Hematopoietic multipotent progenitor cell treated with erythropoietin and hydrocortisone succinate and interleukin-3 and kit ligand, for 4 days (in vitro differentiated cells): ENCODE data around the gene SERPINB6.
"Not testable (repeated sequence)": the region's sequence is repeated elsewhere in the genome, so short reads cannot be mapped to it uniquely, and the experiment has no call there.

ENCODE experiments used
- DNase-seq: peaks from one replicate; pipeline ENCODE4 v3.0.0-alpha.2; 2015

The SERPINB6 gene

DNA sequence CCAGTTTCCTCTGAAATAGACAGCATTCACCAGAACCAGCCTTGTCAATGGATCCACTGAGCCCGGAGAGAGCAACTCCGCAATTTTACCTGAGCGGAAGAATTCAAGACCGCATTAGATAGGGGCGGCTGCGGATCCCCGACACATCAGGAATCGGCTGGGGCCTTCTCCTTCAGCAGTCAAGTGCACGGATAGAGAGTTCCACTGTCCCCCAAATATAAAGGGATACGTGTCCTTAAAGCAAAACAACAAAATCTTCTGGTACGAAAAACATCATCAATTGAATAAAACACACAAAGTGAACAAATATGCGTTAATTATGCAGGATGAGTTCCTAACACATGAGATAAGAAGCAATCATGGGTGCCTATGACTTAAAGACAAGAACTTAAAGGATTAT, 18.3 kb downstream of the SERPINB6 start:
- no peak for DNase-seq

DNA sequence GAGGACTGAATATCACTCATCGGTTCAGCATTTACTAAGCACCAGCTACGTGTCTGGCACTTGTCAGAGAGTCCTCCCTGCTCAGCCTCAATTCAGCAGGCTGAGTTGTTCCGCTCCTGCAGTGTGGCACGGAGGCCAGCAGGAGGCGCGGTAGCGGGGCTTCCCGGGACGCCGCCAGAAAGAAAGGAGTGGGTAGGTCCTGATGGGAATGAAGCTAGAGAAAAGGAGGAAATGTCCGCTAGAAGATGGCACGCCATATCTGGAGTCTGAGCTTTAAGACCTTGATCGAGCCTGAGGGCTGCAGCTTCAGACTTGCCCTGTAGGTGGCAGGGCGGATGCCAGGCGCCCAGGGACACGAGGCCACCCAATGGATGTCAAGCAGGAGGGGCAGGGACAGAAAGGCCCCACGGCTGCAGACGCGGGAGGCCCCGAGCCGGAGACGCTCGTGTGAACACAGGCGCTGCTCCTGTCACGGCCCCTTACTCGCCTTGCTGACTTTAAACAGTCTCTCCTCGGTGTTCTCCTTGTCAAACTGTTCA, 18.7 kb downstream of the SERPINB6 start:
- peak; percentile 90 for DNase-seq

DNA sequence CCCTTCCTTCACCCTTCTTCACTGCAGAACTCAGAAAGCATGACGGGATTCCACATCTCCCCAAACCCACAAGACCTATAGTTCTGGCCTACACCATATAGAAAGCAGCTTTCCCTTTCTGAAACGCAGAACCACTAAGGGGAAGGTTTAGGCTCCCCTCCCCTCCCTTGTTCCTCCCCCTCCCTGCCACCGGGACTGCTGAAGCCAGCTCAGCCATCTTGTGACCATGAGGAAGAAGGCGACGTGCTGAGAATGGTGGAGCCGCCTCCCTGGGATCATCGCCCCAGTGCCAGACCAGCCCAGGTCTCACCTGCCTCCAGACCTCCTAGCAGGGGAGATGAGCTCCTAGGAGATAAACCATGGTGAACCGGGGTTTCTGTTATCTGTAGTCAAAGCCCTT, 19.6 kb downstream of the SERPINB6 start:
- DNase-seq = peak; percentile 70

DNA sequence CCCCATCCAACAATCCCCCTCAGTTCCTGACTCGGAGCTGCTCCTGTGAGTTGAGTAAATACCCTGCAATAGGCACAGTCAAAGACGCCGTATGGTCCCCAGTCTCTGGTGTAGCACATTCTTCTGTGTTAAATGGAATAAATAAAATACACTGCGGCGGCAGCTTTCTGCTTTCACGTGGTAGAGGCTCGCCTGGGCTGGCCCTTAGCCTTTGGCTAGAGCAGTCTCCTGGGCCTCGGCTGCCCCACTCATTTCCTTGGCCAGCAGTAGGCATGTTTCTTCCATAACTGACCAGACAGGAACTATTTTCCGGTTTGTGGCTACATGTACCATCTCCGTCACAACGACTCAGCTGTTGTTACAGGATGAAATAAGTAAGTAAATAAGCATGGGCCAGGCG, 20.7 kb downstream of the SERPINB6 start:
- no peak for DNase-seq

DNA sequence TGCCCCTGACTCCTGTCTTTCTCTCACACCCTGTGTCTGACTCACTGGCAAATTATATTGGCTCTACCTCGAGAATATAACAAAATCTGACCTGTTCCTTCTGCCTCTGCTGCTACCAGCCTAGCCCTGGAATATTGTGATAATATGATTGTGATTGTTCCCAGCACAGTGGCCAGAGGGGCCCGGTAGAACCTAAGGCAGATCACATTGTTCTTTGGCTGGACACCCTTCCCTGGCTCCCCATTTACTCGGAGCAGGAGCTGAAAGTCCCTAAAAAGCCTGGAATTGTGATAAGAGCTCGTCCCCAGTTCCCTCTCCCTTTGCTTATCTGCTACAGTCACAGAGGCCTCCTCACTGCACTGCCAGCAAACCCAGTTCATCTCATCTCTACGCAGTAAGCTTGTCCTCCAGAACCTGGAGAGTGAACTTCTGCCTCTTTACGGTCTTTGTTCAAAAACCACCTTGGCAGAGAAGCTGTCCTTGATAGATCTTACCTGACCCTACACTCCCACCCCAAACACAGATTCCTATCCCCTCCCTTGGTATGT, 21.8 kb downstream of the SERPINB6 start:
- DNase-seq = no peak

DNA sequence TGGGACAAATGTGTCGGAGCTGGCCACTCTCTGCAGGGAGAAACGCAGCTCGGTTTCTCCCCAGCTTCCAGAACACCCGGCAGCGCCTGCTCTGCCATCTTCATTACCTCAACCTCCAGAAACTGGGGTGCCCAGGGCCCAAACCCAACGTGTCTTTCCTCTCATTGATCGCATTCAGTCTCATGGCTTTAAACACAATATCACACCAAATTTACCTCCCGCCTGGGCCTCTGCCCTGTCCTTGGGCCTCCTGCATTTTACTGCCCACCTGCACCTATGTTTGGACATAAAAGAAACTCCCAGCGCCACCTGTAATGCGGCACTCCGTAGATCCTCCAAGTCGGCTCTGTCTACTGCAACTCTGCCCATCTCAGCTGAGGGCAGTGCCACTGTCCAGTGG, 22.2 kb downstream of the SERPINB6 start:
- DNase-seq = no peak

DNA sequence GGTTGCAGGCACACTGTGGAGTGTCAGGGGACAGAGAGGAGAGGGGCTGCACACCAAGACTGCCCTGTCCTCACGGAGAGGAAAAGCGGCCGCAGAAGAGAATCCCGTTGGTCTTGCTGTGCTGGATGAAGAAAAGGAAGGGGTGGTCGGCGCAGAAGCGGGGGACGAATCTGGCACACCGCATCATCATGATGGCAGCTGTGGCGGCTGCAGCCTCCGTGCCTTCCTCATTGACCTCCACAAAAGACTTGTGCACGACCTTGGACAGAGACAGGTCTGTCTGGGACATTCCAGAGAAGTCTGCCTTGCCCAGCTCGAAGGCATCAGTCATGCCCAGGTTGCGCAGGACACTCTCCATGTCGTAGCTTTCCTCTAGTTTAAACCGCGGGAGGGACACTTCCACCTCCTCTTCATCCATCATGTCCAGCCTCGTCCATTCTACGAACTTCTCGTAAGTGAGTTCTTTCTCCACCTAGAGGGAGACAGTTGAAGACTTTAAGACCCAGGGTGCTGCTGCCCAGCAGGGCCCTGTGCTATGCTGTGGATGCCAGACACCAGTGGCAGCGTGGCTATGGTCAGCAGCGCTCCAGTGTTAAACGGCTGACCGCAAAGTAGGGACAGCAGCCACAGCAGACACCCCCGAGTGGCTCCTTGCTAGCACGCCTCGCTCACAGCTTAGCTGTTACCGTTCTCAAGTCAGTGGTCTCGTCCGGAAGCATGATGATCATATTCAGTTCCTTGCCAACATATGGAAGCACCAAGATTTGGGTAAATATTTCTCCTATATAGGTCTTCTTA, 22.9 kb downstream of the SERPINB6 start:
- no peak for DNase-seq

DNA sequence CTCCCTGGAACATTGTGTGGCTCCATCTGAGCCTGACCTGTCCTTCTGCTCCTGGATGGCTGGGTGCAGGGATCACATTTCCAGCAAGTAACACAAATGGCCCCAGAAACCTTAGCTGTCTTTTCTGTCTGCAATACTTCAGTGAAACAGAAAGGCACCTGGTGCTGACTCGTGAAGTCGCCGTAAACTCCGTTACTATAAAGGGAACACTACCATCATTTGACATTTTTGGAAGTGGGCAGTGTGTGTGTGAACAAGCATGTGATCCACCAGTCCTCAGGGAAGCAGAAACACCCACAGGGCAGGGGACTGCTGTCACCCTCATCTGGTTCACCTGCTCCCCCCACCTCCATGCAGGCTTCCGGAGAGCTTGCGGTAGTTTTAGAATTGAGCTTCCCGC, 23.9 kb downstream of the SERPINB6 start:
- no peak for DNase-seq

DNA sequence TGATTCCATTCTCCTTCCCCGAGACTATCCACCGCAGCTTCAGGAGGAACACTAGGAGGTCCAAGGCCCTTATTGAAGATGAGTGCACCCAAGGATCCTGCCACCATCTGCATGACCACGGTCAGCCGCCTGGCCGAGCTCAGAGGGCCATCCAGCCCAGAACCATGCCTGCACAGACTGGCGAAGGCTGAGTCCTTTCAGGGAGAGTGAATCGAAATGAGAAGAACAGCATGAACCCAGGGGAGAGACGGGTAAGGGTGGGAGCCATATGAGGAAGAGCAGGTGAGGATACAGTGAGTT, 26.3 kb downstream of the SERPINB6 start:
- no peak for DNase-seq

DNA sequence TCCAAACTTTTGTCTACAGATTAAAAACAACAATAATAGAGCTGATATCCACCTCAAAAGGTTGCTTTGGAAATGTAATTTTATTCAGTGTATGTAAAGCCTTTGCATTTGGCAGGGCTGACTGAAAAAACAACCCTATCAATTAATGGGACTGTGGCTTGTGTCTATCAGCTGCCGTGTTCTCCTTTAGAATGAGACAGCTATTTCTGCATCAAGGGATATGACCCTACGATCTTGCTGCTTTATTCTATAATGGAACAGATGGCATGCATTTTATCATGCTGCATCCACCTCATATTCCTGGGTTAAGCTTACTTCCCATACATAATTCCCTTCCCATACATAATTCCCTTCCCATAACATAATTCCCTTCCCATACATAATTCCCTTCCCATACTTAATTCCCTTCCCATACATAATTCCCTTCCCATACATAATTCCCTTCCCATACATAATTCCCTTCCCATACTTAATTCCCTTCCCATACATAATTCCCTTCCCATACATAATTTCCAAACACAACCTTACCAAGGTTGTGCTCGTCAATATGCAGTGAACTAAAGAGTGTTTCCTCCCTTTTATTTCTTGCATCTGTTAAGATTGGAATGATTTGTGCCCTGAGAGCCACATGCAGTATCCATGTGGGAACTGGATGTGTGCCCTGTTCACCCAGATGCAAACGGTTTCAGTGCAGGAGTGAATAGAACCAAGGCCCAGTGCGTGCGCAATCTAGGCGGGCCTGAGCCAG, 26.8 kb downstream of the SERPINB6 start:
- peak; percentile 69 for DNase-seq

DNA sequence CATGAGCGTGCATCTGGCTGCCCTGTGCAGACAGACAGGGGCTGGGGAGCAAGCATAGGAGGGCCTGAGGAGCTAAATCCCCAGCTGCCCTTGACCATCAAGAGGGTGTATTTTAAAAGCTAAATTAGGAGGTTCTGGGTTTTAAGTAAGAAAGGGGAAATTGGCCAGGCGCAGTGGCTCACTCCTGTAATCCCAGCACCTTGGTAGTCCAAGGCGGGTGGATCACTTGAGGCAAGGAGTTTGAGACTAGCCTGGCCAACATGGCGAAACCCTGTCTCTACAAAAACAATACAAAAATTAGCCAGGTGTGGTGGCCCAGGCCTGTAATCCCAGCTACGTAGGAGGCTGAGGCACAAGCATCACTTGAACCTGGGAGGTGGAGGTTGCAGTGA, 27.8 kb downstream of the SERPINB6 start:
- DNase-seq = no peak

DNA sequence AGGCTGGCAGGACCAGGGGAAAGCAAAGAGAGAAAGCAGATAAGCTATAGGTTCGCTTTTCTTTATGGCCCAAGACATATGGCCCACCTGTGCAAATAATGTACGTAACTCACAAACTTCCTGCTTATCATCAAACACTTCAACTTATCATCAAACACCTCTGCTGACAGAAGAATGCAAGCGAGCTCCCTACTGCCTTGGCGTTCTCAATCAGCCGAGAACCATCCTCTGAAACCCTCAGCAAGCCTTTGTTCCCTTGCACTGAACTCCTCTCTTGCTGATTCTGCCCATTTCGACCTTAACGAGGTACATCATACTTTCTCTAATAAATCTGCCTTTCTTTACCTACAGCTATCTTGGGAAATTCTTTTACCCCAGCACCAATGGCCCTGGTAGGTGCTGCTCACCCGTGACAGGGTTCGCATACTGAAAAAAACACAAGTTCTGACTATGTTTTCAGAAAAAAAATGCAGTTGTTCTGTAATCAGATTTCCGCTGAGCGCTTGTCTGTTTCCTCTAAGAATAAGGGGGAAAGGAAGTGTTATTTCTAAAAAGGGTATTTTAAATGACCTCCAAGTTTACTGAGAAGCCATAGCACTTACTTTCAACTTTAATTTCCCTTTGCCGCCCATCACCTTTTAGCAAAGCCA, 28.3 kb downstream of the SERPINB6 start:
- peak; percentile 75 for DNase-seq

DNA sequence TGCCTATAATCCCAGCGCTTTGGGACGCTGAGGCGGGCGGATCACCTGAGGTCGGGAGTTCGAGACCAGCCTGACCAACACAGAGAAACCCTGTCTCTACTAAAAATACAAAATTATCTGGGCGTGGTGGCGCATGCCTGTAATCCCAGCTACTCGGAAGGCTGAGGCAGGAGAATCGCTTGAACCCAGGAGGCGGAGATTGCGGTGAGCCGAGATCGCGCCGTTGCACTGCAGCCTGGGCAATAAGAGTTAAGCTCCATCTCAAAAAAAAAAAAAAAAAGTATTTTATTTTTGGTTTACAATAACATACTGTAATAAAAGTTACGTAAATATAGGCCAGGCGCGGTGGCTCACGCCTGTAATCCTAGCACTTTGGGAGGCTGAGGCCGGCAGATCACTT, 29.3 kb downstream of the SERPINB6 start:
- not testable (repeated sequence) for DNase-seq

DNA sequence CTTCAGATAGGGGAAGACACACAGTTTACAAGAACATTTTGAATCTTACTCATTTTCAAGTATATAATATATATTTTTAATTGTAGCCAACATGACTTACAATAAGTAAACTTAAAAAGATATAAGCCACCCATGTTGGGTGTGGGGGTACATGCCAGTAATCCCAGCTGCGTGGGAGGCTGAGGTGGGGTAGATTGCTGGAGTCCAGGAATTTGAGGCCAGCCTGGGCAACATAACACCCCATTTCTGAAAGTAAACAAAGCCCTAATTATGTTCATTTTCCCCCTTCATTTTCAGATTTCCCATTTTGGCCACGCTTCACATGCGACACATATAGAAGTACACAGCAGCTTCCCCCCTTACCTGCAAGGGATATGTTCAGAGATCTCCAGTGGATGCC, 30.5 kb downstream of the SERPINB6 start:
- DNase-seq = no peak

DNA sequence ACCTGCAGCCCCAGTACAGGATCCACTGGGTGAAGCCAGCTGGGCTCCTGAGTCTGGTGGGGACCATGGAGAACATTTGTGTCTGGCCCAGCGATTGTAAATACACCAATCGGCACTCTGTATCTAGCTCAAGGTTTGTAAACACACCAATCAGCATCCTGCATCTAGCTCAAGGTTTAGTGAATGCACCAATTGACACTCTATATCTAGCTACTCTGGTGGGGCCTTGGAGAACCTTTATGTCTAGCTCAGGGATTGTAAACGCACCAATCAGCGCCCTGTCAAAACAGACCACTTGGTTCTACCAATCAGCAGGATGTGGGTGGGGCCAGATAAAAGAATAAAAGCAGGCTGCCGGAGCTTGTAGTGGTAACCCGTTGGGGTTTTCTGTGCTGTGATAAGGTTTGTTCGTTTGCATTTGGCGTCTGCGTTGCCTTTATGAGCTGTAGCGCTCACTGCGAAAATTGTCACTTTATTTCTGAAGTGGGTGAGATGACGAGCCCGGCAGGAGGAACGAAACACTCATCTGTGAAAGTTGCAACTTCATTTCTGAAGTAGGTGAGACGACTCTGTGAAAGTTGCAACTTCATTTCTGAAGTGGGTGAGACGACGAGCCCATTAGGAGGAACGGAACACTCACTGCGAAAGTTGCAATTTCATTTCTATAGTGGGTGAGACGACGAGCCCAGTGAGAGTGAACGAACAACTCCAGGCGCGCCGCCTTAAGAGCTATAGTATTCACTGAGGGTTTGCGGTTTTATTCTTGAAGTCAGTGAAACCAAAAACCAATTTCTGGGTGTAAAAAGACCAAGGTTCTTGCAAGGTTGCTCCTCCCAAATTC, 31.1 kb downstream of the SERPINB6 start:
- peak; percentile 74 for DNase-seq

DNA sequence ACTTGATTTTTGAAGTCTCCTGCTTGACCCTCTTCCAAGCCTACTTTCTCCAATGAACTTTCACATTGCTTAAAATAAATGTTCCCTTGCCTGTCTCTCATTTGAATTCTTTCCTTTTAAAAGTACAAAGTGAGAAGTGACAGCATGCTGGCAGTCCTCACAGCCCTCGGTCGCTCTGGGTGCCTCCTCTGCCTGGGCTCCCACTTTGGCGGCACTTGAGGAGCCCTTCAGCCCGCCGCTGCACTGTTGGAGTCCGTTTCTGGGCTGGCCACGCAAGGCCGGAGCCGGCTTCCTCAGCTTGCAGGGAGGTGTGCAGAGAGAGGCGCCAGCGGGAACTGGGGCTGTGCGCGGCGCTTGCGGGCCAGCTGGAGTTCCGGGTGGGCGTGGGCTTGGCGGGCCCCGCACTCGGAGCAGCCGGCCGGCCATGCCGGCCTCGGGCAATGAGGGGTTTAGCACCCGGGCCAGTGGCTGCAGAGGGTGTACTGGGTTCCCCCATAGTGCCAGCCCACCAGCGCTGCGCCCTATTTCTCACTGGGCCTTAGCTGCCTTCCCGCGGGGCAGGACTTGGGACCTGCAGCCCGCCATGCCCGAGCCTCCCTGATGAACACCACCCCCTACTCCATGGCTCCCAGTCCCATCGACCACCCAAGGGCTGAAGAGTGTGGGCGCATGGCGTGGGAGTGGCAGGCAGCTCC, 31.9 kb downstream of the SERPINB6 start:
- DNase-seq = no peak

DNA sequence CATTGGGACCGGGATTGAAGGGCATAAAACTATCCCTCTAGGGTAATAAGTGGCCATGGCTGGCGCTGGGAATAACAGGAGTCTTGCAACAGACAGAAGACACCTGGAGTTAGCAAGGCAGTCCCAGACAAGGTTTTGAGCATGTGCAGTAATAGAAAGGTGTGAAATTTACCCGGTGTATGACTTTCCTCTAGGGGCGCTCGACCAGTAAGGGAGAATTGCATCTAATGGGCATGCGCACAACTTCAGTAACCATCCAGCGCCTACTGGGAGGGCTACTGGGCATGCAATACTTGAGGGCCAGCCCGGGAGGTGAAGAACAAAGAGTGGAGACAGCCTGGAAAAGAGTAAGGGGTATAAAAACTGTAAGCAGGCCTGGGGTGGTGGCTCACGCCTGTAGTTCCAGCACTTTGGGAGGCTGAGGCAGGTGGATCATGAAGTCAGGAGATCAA, 32.7 kb downstream of the SERPINB6 start:
- no peak for DNase-seq

DNA sequence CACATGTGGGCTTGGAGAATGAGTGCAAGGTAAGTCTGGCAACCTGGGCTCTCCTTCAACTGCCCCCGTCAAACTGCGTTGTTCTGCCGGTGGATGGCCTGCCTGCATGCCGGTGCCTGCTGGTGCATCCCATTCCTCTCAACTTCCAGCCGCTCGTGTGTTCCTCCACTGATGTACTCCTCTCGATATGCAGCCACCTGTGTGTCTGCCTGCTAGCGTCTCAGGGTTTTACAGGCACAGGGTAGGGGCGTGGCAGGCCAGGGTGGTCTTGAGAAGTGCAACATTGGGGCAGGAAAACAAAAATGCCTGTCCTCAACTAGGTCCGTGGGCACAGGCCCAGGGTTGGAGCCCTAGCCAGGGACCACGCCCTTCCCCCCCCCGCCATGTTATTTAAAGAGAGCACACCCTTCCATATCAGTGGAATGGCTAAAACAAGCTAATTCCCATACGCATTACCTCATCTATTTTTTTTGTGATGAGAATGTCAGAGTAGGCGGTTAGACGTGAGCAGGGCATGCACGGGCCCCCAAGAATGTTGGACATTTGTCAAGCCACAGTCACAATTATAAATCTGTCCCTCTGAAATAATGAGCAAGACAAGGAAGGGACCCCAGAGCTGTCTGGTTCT, 33.2 kb downstream of the SERPINB6 start:
- no peak for DNase-seq

DNA sequence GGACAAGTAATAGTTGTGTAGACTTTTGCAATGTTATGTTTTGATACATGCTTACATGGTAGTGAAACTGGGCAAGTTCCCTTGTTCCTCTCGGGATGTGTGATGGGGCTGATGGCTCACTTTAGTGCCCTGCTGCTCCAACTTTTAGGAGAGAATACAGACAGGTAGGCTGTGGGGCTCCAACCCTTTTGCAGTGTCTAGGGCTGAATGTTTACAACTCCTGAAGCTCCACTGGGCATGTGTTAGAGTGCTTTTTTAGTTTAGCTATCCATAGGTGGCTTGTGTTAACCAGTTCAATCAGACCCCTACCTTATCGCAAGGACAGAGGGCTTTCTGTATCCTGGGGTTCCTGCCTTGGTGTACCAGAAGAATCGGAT, 33.8 kb downstream of the SERPINB6 start:
- DNase-seq = no peak

DNA sequence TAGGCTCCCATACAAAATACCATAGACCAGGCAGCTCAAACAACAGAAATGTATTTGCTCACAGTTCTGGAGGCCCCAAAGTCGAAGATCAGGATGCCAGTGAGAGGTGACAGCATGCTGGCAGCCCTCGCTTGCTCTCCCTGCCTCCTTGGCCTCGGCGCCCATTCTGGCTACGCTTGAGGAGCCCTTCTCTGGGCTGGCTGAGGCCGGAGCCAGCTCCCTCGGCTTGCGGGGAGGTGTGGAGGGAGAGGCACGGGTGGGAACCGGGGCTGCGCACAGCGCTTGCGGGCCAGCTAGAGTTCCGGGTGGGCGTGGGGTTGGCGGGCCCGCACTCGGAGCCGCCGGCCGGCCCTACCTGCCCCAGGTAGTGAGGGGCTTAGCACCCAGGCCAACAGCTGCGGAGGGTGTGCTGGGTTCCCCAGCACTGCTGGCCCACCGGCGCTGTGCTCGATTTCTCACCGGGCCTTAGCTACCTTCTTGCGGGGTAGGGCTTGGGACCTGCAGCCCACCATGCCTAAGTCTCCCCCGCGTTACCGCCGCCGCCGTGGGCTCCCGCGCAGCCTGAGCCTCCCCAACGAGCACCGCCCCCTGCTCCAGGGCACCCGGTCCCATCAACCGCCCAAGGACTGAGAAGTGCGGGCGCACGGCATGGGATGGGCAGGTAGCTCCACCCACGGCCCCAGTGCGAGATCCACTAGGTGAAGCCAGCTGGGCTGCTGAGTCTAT, 35.6 kb downstream of the SERPINB6 start:
- DNase-seq = no peak

DNA sequence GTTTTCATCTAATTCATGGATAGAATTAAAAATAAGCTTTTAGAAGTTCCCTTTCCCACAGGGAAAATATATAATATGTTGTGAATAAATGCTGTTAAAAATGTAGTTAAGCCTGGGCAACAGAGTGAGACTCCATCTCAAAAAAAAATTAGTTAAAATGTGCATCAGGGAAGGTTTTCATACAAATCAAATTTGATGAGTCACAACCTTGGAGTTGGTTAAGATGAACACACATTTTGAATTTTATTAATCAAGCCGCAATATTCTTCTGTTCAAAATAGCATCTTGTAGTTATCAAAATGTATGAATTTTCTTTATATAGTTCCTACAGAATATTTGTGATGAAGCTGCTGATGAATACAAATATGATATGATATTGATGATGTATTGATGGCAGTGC, 37.3 kb downstream of the SERPINB6 start:
- DNase-seq = no peak
